Upper lobe of right lung (tissue), 1 donor: ENCODE results near the gene TTC39C. TPM values are rescaled to one million over a fixed set of nuclear protein-coding genes. Genes with fewer than 3 reads are reported as not detected.

Experiments used
- ATAC-seq: fragments of 200-7000 bp; cut with Tn5 transposase; one replicate; pipeline ENCODE4 v1.9.1; 2020; ENCODE audit warnings: mild to moderate bottlenecking, moderate library complexity
- DNase-seq: peaks from one replicate; pipeline ENCODE4 v3.0.0-alpha.2; 2020
- H3K27ac ChIP-seq: fragments of 200-600 bp; one replicate; pipeline ENCODE4 v1.8.0; 2022
- H3K27me3 ChIP-seq: fragments of 200-600 bp; one replicate; pipeline ENCODE4 v1.8.0; 2022; ENCODE audit warnings: mild to moderate bottlenecking
- H3K36me3 ChIP-seq: fragments of 200-600 bp; one replicate; pipeline ENCODE4 v1.8.0; 2022
- H3K4me1 ChIP-seq: fragments of 200-600 bp; one replicate; pipeline ENCODE4 v1.8.0; 2022
- H3K4me3 ChIP-seq: fragments of 200-600 bp; one replicate; pipeline ENCODE4 v1.8.0; 2022; ENCODE audit warnings: mild to moderate bottlenecking
- H3K9me3 ChIP-seq: fragments of 200-600 bp; one replicate; pipeline ENCODE4 v1.8.0; 2022
- CTCF ChIP-seq: fragments of 200-600 bp; IDR thresholded peaks from one replicate; pipeline ENCODE4 v1.8.0; 2022; ENCODE audit warnings: antibody characterized with exemption
- intact Hi-C: fragments of 100-400 bp; cut with DNase I; formaldehyde crosslinking; loops from one replicate; pipeline ENCODE4 v1.11.0; 2022
- total RNA-seq: library from RNA; stranded (reverse); fragmentation: NEBNext Ultra II Directional; extraction: Animal tissue kit (Norgen Biotek cat#: 25700); gene quantifications from one replicate; pipeline ENCODE4 v1.2.1, GENCODE V29; 2021
- donor health status: DM: no; HTN: yes; CAD: no; lungs with severe emphysema.

Gene TTC39C
- total RNA-seq, 1 donor from 2014 or later: 14.8 TPM

DNA sequence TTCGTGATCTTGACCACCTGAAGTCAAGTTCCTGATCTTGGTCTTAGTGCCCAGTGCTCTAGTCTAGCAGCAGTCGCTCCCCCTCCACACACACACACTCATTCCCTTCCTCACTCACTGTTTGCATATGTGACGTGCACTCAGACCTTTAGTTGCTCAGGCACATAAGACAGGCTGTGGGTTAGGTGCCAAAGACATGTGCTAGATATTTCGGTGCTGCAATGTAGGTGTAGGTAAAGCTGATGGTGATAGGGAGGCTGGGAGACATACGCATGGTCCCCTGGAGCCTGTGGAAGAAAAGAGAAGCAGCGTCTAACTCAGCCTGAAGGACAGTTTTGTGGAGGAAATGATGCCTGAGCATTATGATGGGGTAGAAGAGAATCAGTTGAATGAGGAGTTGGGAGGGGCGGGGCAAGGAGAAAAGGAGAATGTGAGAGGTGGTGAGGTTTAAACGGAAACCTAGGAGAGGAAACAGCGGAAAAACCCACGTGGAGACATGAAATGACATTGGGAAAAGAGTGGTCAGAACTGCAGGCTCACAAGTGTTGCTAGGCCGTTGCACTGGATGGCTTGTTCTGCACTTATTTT is 3.8 kb downstream of the TTC39C start:
- ATAC-seq (no peak), DNase-seq (no peak)
- peaks cover 29% of the 10 kb centered on the region for H3K4me1 ChIP-seq
- intact Hi-C loops: no loop called here
- no peaks in the 10 kb centered on the region for H3K36me3 ChIP-seq
- TF ChIP-seq CTCF: no peak
- no peaks in the 10 kb centered on the region for H3K9me3 ChIP-seq
- no peak overlapping the region for H3K27ac ChIP-seq
- peaks cover 7% of the 10 kb centered on the region for H3K27me3 ChIP-seq
- no peak overlapping the region for H3K4me3 ChIP-seq

DNA sequence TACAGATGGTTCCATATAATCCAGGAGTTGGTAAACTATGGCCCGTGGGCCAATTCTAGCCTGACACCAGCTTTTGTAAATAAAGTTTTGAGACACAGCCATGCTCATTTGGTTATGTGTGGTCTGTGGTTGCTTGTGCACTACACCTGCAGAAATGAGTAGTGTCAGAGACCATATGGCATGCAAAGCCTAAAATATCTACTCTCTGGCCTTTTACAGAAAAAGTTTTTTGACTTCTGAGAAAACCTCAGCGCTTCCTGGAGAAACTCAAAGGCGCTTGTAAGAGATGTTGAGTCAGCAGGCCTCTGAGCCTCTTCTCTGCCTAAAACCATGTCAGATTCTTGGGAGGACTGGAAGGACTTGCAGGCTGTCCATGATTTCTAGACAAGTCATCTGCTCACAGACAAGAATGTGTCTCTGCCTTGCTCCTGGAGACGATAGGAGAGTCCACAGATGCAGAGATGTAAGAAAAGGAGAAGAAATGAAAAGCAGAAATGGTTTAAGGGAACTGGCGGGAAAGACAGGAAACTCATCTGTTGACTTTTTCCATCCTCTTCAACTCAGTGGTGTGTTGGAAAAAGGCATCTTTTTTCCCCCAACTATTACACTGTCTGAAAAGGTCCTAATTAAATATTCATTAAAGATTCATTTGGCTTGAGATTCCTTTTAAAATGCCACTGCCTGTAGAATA is 5.2 kb downstream of the TTC39C start:
- Histone ChIP-seq H3K27me3 (peaks cover 7% of the 10 kb centered on the region), H3K27ac (no peak overlapping the region), H3K36me3 (no peaks in the 10 kb centered on the region), H3K4me1 (peaks cover 27% of the 10 kb centered on the region), H3K4me3 (no peak overlapping the region), H3K9me3 (no peaks in the 10 kb centered on the region)
- intact Hi-C loops: no loop called here
- DNase-seq: no peak
- no peak for ATAC-seq
- no peak for TF ChIP-seq CTCF

DNA sequence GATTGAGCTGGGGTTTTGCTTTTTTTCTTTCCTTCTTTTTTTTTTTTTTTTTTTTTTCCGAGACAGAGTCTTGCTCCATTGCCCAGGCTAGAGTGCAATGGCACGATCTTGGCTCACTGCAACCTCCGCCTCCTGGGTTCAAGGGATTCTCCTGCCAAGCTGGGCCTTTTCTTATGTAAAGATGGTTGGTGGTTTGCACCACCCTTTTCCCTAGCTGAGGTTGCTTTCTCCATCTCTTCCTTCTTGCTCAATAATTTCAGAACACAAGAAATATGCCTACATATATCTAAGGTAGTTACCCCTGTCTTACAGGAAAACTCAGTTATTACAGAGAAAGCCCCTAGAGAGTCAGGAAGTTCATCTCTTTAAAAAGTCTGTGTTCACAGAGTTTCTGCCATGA is 7.0 kb downstream of the TTC39C start:
- H3K27me3 ChIP-seq: peaks cover 7% of the 10 kb centered on the region
- intact Hi-C loops: no loop called here
- H3K4me1 ChIP-seq: peaks cover 28% of the 10 kb centered on the region
- TF ChIP-seq CTCF: no peak
- no peak overlapping the region for H3K27ac ChIP-seq
- no peak for ATAC-seq
- DNase-seq: no peak
- no peaks in the 10 kb centered on the region for H3K9me3 ChIP-seq
- H3K36me3 ChIP-seq: no peaks in the 10 kb centered on the region
- no peak overlapping the region for H3K4me3 ChIP-seq

GRCh38 chr18:24022161-24022560 is 7.6 kb downstream of the TTC39C start:
- H3K27ac ChIP-seq: no peak overlapping the region
- DNase-seq: no peak
- H3K27me3 ChIP-seq: peaks cover 7% of the 10 kb centered on the region
- no peak overlapping the region for H3K4me3 ChIP-seq
- intact Hi-C loops: no loop called here
- no peaks in the 10 kb centered on the region for H3K36me3 ChIP-seq
- no peak for TF ChIP-seq CTCF
- H3K4me1 ChIP-seq: peaks cover 32% of the 10 kb centered on the region
- H3K9me3 ChIP-seq: no peaks in the 10 kb centered on the region
- no peak for ATAC-seq

GRCh38 chr18:24023185-24023814 is 8.7 kb downstream of the TTC39C start:
- no peak for ATAC-seq
- intact Hi-C loops: no loop called here

More at GRCh38 chr18:24023185-24023814, 8.7 kb downstream of the TTC39C start:
- H3K27me3 ChIP-seq: no peaks in the 10 kb centered on the region
- no peak overlapping the region for H3K27ac ChIP-seq
- no peak for TF ChIP-seq CTCF
- peaks cover 36% of the 10 kb centered on the region for H3K4me1 ChIP-seq
- H3K4me3 ChIP-seq: no peak overlapping the region
- no peak for DNase-seq
- H3K9me3 ChIP-seq: no peaks in the 10 kb centered on the region
- H3K36me3 ChIP-seq: no peaks in the 10 kb centered on the region
